Measurements from ENCODE around the gene MED12. TPM values are rescaled to one million over a fixed set of nuclear protein-coding genes. Genes with fewer than 3 reads are reported as not detected.

MED12 gene
- total RNA-seq, 1 experiment from 2014 or later: 44.1 TPM

- Mint-ChIP-seq H3K4me3 (ENCODE audit: unreplicated experiment) (peak within 1 kb of the TSS; percentile 91), H3K27ac (ENCODE audit: unreplicated experiment) (peak within 1 kb of the TSS; percentile 57), H3K4me1 (ENCODE audit: low read depth, unreplicated experiment) (no peaks in the 10 kb centered on the region), H3K36me3 (ENCODE audit: insufficient read depth, unreplicated experiment) (no peaks in the 10 kb centered on the region), H3K27me3 (ENCODE audit: insufficient read depth, unreplicated experiment) (no peaks in the 10 kb centered on the region), H3K9me3 (ENCODE audit: unreplicated experiment) (no peaks in the 10 kb centered on the region)
- BruUV-seq (replicated peaks): no TSS peak
- no peaks in the 10 kb centered on the region for H3K27me3 ChIP-seq (replicated peaks; ENCODE audit: control insufficient read depth, insufficient read depth, low read length)
- H3K9me3 ChIP-seq: no peaks in the 10 kb centered on the region
- peak; percentile 87 to 88 for DNase-seq
- CTCF ChIA-PET: interaction anchor here (0.9 kb wide), 1 partner anchor 28 kb away, joined by 3 read pairs; the partner anchor contains the start of gene SNX12
- POLR2A ChIA-PET: no interaction called here
- TF ChIP-seq CTCF (IDR thresholded peaks at IDR 0.05; ENCODE audit: insufficient read depth in 1 of 2, low read depth in 1 of 2, low read length in 1 of 2, severe bottlenecking in 1 of 2, unreplicated experiment in 1 of 2): no peak
- peak within 1 kb of the TSS; percentile 66 for H3K4me3 ChIP-seq (ENCODE audit: low read depth, low read length)
- intact Hi-C loops (cut with micrococcal nuclease; ENCODE audit: unreplicated experiment): loop anchor here (10.0 kb wide), 1 partner anchor 101 kb away; no protein-coding TSS in a partner anchor
- H3K36me3 ChIP-seq (ENCODE audit: control insufficient read depth, insufficient read depth, low read length): no peaks in the 10 kb centered on the region
- no peaks in the 10 kb centered on the region for H3K4me1 ChIP-seq
Measured at GRCh38 chrX:71095555-71095980, 22.8 kb upstream of the MED12 start, which contains the start of gene FOXO4. Gene FOXO4, plus strand, starts transcription at chrX:71095851. Its CDS starts 678 bp downstream, at chrX:71096529.

GRCh38 chrX:71095981-71096759 lies 22.2 kb upstream of the MED12 start:
- H3K4me1 Mint-ChIP-seq (ENCODE audit: low read depth, unreplicated experiment): no peaks in the 10 kb centered on the region
- H3K4me1 ChIP-seq: no peaks in the 10 kb centered on the region
- CTCF ChIA-PET: interaction anchor here (0.9 kb wide), 1 partner anchor 28 kb away, joined by 3 read pairs; the partner anchor contains the start of gene SNX12
- H3K27me3 Mint-ChIP-seq (ENCODE audit: insufficient read depth, unreplicated experiment): no peaks in the 10 kb centered on the region
- intact Hi-C loops (cut with micrococcal nuclease; ENCODE audit: unreplicated experiment): loop anchor here (1.0 to 10.0 kb wide), 2 partner anchors 83 to 101 kb away; no protein-coding TSS in a partner anchor
- no peaks in the 10 kb centered on the region for H3K36me3 ChIP-seq (ENCODE audit: control insufficient read depth, insufficient read depth, low read length)
- no peaks in the 10 kb centered on the region for H3K36me3 Mint-ChIP-seq (ENCODE audit: insufficient read depth, unreplicated experiment)
- peak overlapping the region; percentile 57 for H3K27ac Mint-ChIP-seq (ENCODE audit: unreplicated experiment)
- H3K9me3 ChIP-seq: no peaks in the 10 kb centered on the region
- no peak for DNase-seq
- TSS peak; percentile 91 for BruUV-seq (replicated peaks)
- no peak for TF ChIP-seq CTCF (IDR thresholded peaks at IDR 0.05; ENCODE audit: insufficient read depth in 1 of 2, low read depth in 1 of 2, low read length in 1 of 2, severe bottlenecking in 1 of 2, unreplicated experiment in 1 of 2)
- peak overlapping the region; percentile 91 for H3K4me3 Mint-ChIP-seq (ENCODE audit: unreplicated experiment)
- no peaks in the 10 kb centered on the region for H3K27me3 ChIP-seq (replicated peaks; ENCODE audit: control insufficient read depth, insufficient read depth, low read length)
- peak overlapping the region; percentile 66 for H3K4me3 ChIP-seq (ENCODE audit: low read depth, low read length)
- POLR2A ChIA-PET: no interaction called here
- H3K9me3 Mint-ChIP-seq (ENCODE audit: unreplicated experiment): no peaks in the 10 kb centered on the region

- Mint-ChIP-seq H3K27ac (ENCODE audit: unreplicated experiment) (no peak overlapping the region), H3K4me3 (ENCODE audit: unreplicated experiment) (peak overlapping the region; percentile 91), H3K36me3 (ENCODE audit: insufficient read depth, unreplicated experiment) (no peaks in the 10 kb centered on the region), H3K27me3 (ENCODE audit: insufficient read depth, unreplicated experiment) (no peaks in the 10 kb centered on the region), H3K4me1 (ENCODE audit: low read depth, unreplicated experiment) (no peaks in the 10 kb centered on the region), H3K9me3 (ENCODE audit: unreplicated experiment) (no peaks in the 10 kb centered on the region)
- DNase-seq: no peak
- Histone ChIP-seq H3K9me3 (no peaks in the 10 kb centered on the region), H3K4me1 (no peaks in the 10 kb centered on the region), H3K4me3 (ENCODE audit: low read depth, low read length) (peak overlapping the region; percentile 66), H3K36me3 (ENCODE audit: control insufficient read depth, insufficient read depth, low read length) (no peaks in the 10 kb centered on the region), H3K27me3 (replicated peaks; ENCODE audit: control insufficient read depth, insufficient read depth, low read length) (no peaks in the 10 kb centered on the region)
- ChIA-PET CTCF (no interaction called here), POLR2A (no interaction called here)
- TF ChIP-seq CTCF (IDR thresholded peaks at IDR 0.05; ENCODE audit: insufficient read depth in 1 of 2, low read depth in 1 of 2, low read length in 1 of 2, severe bottlenecking in 1 of 2, unreplicated experiment in 1 of 2): no peak
- intact Hi-C loops (cut with micrococcal nuclease; ENCODE audit: unreplicated experiment): loop anchor here (1.0 to 10.0 kb wide), 2 partner anchors 83 to 102 kb away; no protein-coding TSS in a partner anchor
- no TSS peak for BruUV-seq (replicated peaks)
Measured at GRCh38 chrX:71096760-71097032, 21.7 kb upstream of the MED12 start.

Data from Caco-2 (cell line).